Endothelial cell of hepatic sinusoid (primary cell): ENCODE data around the gene BCL6B.
"Not testable (repeated sequence)": the region's sequence is repeated elsewhere in the genome, so short reads cannot be mapped to it uniquely, and the experiment has no call there.

Experiments
- in situ Hi-C: cut with HindIII; loops from 2 replicates; pipeline ENCODE4 v1.10.0; 2017; ENCODE audit warnings: low sequenced_read_pairs

BCL6B gene

GRCh38 chr17:7026471-7027115 is 3.7 kb downstream of the BCL6B start:
- in situ Hi-C loops = no loop called here

GRCh38 chr17:7027335-7027734 is 4.5 kb downstream of the BCL6B start:
- in situ Hi-C loops = no loop called here

- in situ Hi-C loops = no loop called here
Observed at GRCh38 chr17:7029096-7029495, 6.2 kb downstream of the BCL6B start.

- in situ Hi-C loops = no loop called here
Observed at GRCh38 chr17:7029659-7030058, 6.8 kb downstream of the BCL6B start.

- in situ Hi-C loops = loop anchor here (5.0 kb wide), 1 partner anchor 123 kb away; no protein-coding TSS in a partner anchor
Observed at GRCh38 chr17:7034955-7035590, 12.2 kb downstream of the BCL6B start.

DNA sequence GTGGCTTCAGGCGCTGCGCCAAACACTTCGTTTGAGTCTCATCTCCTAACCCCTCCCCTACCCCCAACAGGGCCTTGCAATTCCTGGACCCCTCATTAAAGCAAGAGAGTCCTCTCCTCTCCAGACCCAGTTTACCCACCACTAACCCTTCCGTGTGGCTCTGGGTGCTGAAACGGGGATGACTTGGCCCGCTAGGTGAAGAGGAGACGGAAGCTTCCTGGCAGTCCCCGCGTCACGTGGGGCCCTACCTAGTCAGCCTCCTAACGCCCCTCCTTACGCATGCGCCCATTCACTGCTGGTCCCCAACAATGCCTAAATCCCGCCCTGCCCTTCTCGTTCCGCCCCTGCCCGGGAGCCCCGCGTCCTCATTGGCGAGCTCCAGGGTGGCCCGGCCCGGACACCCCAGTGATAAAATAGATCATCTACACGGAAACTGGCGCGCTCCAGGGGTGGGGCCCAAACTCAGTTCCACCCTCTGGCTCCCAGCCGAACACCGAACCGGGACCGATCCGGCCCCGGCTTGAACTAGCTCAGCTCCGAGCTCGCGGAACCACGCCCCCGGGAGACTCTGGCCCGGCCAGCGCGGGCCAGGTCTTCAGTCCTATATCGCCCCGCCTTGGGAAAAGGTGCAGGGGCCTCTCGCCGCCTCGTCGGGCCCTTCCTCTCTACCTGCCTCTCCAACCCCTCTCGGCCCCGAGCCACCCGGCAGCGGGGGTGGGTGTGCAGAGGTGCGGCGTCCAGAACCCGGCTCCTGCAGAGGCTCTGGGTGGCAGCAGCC is 12.9 kb downstream of the BCL6B start, which contains the start of gene SLC16A13:
SLC16A13 (plus strand) TSS at position 425 of the 778 bp plus-strand sequence. CDS start 368 bp downstream, outside the sequence.
- in situ Hi-C loops = loop anchor here (5.0 kb wide), 1 partner anchor 123 kb away; no protein-coding TSS in a partner anchor

DNA sequence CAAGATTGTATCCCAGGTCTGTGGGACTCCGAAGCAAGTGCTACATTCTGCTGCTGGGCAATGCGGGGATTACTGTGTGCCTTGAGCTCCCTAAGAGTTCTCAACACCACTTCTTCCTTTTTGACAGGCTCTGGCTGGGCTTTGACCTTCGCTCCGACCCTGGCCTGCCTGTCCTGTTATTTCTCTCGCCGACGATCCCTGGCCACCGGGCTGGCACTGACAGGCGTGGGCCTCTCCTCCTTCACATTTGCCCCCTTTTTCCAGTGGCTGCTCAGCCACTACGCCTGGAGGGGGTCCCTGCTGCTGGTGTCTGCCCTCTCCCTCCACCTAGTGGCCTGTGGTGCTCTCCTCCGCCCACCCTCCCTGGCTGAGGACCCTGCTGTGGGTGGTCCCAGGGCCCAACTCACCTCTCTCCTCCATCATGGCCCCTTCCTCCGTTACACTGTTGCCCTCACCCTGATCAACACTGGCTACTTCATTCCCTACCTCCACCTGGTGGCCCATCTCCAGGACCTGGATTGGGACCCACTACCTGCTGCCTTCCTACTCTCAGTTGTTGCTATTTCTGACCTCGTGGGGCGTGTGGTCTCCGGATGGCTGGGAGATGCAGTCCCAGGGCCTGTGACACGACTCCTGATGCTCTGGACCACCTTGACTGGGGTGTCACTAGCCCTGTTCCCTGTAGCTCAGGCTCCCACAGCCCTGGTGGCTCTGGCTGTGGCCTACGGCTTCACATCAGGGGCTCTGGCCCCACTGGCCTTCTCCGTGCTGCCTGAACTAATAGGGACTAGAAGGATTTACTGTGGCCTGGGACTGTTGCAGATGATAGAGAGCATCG is 15.4 kb downstream of the BCL6B start:
- in situ Hi-C loops = loop anchor here (5.0 kb wide), 1 partner anchor 126 kb away; no protein-coding TSS in a partner anchor

DNA sequence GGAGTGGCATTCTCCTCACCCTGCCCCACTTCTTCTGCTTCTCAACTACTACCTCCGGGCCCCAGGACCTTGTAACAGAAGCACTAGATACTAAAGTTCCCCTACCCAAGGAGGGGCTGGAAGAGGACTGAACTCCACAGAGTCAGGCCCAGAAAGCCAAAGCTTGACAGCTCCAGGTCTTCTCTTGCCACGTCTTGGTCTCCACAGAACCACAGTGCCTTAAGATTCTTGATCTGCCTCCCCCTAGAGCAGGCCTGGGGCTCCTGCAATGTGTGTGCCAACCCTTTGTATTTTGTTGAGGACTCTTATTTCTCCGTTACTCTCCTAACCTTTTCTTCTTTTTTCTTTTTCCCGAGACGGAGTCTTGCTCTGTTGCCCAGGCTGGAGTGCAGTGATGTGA is 17.0 kb downstream of the BCL6B start:
- in situ Hi-C loops = loop anchor here (5.0 kb wide), 1 partner anchor 128 kb away; no protein-coding TSS in a partner anchor

GRCh38 chr17:7041607-7042500 is 19.0 kb downstream of the BCL6B start:
- in situ Hi-C loops = no loop called here

DNA sequence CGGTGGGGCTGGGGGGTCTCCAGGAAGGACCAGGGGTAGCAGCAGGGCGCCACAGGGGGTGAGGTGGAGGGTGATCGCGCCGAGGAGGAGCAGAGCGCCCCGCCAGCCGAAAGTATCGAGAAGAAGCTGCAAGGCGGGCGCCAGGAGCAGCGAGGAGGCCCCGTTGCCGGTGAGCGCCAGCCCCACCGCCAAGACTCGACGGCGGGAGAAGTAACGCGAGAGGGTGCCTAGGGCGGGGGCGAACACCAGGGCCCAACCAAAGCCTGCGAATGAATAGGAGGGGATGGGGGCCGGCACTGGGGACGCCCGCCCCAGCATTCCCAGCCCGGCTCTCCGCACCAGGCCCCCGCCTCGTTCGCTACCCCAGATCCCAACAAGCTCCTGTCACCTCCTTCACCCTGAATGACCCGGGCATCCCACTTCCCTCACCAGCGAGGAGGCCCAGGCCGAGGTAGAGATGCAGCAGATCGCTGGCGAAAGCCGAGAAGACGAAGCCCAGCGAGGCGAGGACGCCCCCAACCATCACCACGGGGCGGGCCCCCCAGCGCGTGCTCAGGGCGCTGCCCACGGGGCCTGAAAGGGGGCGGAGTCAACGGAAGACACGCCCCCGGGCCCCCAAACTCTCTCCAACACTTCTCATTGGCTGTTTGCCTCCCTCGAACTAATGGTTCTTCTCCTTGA is 19.8 kb downstream of the BCL6B start:
- in situ Hi-C loops = no loop called here

DNA sequence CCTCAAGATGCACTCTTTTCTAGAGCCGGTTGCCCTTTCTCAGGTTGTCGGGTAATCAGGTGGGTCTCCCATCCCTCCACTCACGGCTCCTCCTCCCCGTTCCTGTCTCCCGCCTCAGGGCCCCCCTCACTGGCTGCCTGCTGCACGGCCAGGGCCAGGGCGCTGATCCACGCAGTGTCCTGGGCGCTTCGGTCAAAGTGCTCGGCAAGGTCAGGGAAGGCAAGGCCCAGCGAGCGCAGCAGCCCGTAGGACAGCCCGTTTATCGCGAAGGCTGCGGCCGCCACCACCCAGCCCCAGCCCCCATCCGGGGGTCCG is 20.3 kb downstream of the BCL6B start:
- in situ Hi-C loops = no loop called here

- in situ Hi-C loops = no loop called here
Observed at GRCh38 chr17:7043497-7044198, 20.8 kb downstream of the BCL6B start, which contains the start of gene SLC16A11. SLC16A11 (minus strand) TSS chr17:7044092; CDS start chr17:7043513, 579 bp downstream.

GRCh38 chr17:7045492-7046126 is 22.8 kb downstream of the BCL6B start:
- in situ Hi-C loops = no loop called here

DNA sequence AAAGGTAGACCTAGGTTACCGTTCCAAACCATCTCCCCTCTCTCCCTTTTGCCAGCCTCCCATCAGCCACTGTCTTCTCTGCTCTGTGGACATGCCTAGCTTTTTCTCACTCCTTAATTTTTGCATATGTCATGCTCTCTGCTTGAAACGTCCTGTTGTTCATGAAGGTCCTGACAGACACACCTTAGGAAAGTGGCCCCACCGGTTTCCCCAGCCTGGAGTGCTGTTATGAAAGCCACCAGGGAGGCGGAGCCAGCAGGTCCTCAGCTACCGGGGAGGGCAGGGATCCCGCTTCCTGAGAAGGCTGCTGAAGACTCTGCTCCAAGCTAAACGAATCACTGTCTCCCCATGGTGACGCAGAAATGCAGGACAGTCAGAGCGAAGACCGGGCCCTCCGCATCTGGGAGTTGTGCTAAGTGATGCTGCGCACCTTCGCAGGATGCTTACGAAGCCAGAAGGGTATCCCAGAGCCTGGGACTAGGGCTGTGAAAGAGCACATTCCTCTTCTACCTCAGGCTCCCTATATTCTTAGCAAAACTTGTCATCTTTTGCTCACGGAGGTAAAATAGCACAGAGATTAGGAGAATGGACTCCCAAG is 23.4 kb downstream of the BCL6B start:
- in situ Hi-C loops = no loop called here

- in situ Hi-C loops = not testable (repeated sequence)
Observed at GRCh38 chr17:7046725-7047397, 24.0 kb downstream of the BCL6B start.

DNA sequence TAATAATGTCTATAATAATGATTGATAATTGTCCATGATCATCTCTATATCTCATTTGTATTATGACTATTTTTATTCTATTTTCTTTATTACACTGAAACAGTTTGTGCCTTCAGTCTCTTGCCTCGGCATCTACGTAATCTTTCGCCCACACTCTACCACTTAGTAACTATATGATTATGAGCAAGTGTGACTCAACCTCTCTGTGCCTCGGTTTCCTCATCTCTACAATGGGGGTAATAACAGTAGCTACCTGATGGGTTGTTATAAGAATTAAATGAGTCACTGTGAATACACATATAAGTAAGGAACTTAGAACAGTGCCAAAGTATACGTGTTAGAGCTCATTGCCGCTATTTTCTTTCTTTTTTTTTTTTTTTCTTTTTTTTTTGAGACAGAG is 24.7 kb downstream of the BCL6B start:
- in situ Hi-C loops = no loop called here

DNA sequence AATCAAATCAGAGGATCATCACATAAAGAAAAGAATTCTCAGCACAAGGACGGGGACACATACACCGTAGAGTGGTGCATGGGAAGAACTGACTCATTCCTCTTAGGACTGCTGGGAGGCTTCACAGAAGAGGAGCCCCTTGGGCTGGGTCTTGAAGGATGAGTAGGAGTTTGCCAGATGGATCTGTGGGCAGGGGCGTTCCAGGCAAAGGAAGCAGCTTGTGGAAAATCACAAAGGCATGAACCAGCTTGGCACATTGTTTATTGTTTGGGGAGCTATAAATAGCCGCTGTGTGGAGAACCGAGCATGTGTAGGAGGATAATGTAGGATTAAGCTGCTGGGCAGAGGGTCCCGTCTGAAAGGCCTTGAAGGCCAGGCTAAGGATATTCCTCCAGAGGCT is 26.1 kb downstream of the BCL6B start:
- in situ Hi-C loops = no loop called here
